Stimulated activated CD4-positive, alpha-beta T cell treated with anti-CD3 and anti-CD28 coated beads, TNF-alpha, amount 100 ng/mL, for 48 hours (primary cell): ENCODE measurements around the gene LDLRAD4.

Experiments used
- DNase-seq, 3 donors: peaks; one replicate each; pipeline ENCODE4 v3.0.0-alpha.2; 2020; ENCODE audit warnings: low read depth in 3 of 3

Gene LDLRAD4

DNA sequence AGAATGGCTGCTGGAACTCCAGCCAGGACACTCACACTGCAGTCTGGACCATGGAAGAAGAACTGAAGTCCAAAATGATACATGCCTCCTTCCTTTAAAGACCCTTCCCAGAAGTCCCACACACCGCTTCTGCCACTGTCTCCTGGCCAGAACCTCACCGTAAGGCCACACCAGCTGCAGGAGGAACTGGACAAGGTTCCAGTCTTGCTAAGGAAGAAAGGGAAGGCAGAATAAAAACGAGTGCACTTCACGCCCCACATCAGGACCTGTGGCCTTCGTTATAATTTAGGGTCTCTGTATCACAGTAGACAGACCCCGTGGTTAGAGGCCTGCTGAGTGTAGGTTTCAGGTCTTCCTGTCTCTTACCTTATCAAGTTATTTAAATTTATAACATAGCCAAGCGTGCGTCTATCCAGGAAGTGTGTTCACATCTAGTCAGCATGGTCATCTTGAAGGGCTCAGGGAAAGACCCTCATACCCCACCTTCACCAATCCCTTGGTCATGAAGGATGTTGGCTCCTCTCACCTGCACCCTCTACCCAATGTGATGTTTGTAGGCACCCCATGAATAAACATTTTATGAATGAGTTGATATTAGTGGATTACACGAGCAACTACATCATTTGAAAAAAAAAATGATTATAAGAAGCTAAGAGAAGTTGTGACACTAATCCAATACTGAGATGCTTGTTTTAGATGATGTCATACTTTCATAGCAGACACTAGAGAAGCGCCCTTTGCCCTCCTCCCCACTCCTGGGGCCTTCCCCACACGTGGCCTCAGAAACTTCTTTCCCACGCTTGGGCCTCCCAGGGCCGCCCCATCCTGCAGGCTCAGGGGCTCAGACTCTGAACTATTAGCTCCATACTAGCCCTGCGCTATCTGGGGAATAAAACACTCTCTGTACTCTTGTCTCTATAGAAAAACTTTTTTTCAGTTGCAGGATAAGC is 350.2 kb downstream of the LDLRAD4 start:
- peak in 2 of 3 donors; percentile 39 to 41 for DNase-seq

DNA sequence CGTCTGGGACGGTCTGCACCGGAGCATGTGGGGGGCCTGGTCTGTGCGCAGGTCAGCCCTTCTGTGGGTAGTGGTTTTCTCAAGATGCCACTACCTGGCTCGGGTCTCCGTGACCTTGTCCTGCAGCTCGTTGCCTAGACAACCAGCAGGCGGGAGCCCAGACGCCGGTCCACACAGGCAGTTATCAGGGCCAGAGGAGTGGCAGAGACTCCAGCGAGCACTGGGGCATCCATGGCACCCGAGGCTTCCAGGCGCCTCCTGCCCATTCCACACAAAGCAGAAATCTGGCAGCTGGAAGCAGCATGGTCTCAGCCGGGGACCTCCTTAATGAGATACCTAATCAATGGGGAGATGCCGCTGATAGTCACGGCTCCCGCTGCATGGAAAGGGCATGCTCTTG is 351.7 kb downstream of the LDLRAD4 start:
- no peak for DNase-seq

DNA sequence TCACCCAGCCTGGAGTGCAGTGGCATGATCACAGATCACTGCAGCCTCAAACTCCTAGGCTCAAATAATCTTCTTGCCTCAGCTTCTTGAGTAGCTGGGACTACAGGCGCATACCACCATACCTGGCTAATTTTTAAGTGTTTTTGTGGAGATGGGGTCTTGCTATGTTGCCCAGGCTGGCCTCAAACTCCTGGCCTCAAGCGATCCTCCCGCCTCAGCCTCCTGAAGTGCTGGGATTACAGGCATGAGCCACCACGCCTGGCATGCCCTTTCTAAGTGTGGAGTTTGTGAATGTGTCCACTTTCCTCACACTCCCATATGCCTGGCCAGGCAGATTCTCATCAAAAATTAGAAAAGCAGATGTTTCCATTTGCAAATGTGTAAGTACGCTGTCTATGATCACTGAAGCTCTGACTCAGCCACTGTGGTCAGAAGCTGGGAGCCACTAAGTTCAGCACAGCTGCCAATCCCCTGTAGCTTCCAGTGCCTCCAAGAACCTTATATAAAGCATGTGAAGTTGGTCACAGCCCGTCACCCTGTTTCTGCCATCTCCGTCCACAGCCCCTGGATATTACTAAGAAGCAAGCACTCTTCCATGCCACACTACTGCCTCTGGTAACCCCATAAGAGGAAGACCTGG is 352.4 kb downstream of the LDLRAD4 start:
- DNase-seq, result peak in 1 of 3 donors; percentile 25

DNA sequence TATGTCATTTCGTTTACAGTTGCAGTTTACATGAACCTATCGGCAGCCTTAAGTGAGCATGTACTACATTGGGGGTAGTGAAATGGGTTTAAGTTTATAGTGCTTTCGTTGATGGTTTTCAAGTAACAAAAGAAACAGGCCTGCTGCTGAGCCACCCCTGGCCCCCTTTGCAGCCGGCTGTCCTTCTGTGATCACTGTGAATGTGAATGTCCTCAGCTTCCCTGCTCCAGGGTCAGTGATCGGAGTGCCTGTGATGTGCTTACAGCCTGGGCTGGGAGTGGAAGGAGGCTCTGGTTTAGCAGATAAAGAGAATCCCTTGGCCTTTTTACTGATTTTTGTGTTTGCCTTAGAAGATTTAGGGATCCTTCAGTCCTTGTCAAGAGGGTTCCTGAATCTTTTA is 353.6 kb downstream of the LDLRAD4 start:
- DNase-seq, result no peak

DNA sequence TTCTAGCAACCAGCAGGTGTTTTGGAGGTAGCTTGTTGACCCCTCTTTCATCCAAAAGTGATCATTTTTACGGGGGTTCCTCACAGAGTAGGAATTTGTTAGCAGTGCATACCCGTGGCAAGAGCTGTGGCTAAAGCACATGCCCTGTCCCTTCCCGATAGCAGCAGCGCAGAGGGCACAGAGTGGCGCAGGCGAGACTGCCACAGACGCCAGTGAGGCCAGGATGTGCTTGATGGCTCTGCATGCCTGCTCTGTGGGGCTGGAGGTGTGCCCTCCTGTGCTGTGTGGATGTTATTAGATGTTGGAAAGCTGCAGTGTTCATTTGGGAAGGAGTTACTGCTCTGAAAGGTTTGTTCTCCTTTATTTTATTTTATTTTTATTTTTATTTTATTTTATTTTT is 354.2 kb downstream of the LDLRAD4 start:
- DNase-seq, result no peak

DNA sequence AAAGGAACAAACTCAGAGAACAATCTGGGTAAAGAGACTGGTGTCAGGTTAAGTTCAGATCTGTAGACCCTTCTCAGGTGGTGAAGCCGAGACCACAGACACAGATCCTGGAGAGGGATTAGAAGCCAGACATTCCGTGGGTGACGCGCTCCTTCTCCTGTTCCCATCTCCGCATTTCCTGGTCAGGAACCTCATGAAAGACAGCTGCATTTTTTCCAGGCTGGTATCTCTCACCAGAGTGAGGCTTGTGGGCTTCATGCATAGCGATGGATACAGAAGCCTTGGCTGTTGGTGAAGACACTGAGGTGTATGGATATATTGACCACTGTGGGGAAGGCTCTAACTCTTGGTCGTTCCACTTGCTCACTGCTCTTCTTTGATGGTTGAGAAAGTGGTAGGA is 355.2 kb downstream of the LDLRAD4 start:
- no peak for DNase-seq

DNA sequence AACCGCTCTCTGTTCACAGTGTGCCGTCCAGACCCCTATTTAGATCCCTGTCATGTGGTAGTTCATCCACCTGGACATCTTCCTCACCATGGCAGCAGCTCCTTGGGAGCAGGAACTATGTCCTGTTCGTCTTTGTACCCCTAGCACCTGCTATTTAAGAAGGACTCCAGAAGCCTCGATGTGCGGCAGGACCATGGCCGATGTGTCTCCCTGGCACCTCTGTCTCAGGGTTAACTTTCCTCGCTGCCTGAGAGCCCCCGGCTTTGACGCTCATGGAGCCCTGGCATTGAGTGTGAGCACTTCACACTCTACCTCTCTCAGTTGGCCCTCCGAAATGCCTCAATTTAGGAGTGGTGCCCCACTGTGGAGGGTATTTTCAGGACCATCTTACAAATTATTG is 355.8 kb downstream of the LDLRAD4 start:
- DNase-seq, result no peak

DNA sequence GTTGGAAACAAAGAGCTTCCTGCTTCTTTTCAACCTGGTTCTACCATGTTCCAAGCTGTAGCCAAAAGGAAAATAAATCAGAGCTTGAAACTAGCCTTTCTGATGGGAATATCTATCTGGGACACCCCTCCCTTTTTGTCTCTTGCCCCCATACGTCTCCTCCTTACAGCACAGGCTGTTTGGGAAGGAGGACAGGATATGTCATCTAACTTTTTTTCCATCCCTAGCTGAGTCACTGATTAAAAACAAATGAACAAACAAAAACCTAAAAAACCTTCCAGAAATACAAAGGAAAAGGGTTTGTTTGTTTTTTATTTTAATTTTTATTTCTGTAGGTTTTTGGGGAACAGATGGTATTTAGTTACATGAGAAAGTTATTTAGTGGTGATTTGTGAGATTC is 356.2 kb downstream of the LDLRAD4 start:
- DNase-seq, result no peak

DNA sequence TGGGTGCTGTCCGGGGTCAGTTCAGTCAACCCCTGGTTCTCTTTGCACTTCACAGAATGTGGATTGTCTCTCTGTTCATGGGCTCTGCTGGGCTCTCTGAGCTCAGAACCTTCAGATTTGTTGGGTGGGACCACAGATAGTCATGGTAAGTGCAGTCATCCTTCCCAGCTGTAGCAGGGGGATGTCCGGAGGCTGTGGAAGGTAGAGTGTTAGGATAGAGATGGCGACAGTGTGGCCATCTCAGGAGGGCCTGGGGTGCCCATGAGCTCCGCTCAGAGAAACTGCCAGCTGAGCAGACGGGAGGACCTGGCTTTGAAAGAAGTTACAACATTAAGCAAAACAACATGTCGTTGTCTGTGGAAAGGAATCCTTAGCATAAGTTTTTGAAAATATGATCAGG is 358.0 kb downstream of the LDLRAD4 start:
- no peak for DNase-seq

DNA sequence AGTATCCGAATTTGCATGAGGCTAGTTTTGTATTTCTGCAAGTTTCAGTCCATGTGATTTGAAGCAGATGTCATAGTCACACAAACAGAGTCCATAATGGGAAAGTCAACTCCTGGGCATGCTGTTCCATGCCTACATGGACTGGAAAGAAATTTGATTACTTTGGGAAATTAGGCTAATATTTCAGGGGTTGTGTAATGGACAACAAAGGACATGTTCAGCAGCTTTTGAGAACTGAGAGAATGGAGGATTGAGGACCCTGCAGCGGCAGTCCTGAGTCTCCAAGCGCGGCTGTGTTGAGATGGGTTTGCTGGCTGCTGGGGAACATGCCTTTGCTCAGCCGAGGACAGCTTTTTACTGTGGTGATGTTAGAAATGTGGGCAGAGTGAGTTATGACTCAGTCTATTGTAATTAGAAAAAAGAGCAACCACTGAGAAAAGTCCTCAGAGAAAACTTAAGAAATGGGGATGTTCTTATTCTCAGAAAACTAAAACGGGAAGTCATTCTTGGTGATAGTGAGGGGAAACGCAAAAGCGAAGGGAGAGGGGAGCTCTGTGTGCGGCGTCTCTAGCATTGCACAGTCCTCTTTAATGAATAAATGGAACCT is 358.6 kb downstream of the LDLRAD4 start:
- peak in 1 of 3 donors; percentile 25 for DNase-seq

DNA sequence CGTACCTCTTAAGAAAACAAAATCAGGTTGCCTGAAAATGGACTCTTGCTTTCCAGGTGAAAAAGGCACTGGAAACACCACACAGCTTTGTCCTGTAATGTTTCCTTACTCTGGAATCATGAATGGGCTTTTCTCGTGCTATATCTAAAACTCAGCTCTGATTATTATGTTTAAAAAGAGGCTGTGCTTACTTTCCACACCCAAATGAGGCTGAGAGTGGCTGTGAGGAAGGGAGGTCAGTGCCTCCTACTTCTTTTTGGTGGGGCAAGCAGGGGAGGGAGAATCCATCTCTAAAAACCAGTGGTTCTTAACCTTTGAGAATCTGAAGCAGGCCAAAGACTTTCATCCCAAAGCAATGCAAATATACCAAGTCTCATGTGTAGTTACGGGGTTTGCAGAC is 359.2 kb downstream of the LDLRAD4 start:
- no peak for DNase-seq

DNA sequence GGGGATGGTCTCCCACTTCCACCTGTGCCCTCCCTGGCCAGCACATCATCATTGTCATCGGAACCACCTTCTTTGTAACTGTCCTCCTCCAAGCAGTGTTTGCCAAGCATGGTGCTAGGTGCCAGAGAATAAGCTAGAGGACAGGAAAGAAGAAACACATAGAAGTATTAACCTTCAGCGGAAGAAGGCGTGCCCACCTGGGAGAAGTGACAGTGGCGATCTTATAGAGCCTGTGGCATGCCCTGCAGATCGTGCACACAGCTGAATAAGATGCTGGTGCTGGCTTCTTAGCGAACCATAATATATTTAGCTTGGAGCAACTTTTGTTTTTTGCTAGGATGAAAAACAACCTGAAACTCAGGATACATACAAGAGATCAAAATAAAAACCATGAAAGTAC is 359.8 kb downstream of the LDLRAD4 start:
- no peak for DNase-seq

DNA sequence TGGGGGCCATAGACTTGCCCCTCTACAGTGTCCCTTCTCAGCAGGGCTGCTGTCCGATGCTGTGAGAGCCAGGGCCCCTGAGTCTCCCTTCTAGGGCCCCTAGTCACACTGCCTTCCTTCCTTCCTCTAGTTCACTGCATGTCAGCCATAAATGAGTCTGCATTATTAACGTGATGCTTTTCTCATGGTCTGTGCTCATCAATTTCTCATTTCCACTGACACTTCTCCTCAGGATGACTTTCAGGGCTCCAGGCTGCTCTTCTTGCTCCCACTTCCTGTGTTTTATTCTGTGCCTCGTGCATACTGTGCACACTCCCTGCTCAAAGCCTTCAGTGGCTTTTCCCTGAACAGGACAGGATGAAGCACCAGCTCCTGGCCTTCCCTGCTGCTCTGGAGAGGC is 361.3 kb downstream of the LDLRAD4 start:
- no peak for DNase-seq

DNA sequence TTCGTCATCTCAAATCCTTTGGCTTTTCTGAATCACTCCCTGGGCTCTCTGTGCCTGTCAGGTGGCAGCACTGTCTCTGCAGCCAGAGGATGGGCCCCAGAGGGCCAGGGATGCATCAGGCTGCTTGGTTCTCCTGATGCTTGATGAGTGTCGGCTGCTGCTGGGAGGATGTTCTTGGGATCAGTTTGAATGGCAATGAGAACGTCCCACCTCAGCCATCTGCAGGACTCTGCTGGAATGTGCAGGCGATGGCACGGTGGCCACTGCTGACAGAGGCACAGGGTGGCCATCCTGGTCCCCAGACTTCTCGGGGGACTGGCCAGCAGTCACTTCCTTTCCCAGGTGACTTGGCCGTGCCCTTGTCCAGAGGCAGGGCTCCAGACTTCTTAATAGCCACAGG is 361.8 kb downstream of the LDLRAD4 start:
- DNase-seq, result no peak

DNA sequence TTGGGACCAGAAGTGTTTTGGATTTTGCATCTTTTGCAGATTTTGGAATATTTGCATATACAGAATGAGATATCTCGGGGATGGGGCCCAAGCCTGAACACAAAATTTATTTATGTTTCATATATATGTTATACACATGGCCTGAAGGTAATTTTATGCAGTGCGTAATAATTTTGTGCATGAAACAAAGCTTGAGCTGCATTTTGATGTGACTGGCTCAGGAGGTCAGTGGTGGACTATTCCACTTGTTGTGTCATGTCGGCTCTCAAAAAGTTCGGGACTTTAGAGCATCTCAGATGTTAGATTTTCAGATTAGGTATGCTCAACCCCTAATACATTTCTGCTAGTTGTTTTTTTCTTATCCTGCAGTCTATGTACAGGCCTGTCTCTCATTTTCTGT is 362.4 kb downstream of the LDLRAD4 start:
- DNase-seq, result no peak

DNA sequence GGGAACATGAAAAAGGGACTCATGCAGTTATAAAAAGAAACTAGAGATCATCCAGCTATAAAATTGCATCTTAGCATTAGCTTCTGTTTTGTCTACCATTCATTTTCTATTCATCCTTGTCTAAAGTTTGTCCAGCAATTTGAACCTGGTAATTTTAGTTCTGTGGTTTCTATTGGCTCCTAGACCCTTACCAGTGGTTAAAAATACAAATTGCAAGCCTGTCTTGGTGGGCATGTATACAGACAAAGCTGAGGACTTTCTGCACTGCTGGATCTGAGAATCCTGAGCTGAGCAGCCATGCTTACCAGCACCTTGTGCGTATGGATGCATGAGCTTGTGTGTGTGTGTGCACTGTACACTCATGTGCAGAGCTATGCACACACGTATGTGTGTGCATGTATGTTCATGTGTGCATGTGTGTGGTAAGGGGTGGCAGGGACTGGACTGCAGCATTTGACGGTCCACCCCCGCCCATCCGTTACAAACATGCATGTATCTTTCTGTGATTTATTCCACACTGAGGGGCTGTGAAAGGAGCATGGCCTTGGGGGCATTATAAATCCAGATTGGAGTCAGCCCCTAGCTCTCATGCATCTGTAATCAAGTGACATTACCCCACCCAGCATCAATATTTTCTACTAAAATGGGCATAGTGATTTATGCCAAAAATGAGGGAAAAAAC is 363.1 kb downstream of the LDLRAD4 start:
- no peak for DNase-seq

DNA sequence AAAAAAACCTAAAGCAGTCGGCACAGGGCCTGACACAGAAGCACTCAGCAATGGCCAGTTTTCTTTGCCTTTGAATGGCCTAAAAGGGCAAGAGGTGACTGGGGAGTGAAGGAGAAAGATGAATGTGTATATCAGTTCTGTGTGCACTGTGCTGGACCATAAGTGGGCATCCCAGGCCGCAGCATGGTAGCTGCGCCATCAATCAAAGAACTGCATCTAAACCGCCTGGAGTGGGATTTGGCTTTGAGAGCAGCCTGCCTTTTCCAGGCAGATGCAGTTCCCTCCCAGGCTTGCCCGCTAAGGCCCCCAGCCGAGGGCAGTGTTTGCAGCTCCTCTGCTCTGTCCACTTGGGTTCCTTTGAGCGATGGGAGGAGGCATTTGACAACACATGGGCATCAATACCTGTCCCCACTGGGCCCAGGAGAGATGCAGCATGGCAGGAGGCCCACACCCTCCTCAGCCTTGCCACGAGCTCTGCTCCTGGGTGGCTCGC is 363.7 kb downstream of the LDLRAD4 start:
- DNase-seq, result no peak

DNA sequence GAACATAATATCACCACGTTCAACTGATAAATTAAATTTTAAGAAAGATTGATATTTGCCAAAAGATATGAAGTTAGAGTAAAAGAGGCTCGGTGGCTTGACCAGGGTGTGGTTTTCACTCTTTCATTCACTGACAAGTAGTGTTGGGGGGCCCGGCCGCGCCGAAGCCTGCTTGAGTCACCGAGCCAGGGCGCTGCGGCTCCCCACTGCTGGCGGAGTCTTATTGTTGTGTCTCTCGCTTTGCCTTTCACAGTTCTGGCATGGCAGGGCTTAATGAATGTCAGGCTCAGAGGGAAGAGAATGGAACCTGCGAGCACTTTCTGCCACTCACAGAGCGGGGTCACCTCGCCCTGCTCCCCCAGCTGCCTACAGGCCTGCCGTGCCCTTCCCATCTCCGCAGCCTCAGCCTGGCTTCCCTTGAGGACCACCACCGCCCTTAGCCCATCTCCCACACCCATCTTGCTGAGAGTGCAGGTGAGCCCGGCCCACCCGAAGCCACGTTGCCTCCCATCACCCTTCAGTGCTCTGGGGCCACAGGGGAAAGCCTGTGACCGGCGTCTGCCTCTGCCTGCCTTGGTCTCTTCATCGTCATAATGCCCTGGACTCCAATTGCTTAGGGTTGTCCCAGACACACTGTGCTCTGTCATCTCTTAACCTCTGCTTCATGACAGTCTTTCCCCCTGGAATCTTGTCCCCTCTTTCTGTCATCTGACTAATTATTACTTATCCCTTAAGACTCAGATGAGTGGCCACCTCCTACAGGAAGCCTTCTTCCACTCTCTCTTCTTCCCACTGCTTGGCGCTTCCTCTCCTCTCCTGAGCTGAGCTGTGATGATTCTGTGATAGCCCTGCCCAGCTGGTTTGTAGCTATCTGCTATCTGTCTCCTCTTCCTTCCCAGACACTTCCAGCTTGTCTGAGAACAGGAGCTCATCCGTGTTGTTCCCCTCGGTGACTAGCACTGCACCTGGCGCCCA is 365.3 kb downstream of the LDLRAD4 start:
- DNase-seq, result no peak

DNA sequence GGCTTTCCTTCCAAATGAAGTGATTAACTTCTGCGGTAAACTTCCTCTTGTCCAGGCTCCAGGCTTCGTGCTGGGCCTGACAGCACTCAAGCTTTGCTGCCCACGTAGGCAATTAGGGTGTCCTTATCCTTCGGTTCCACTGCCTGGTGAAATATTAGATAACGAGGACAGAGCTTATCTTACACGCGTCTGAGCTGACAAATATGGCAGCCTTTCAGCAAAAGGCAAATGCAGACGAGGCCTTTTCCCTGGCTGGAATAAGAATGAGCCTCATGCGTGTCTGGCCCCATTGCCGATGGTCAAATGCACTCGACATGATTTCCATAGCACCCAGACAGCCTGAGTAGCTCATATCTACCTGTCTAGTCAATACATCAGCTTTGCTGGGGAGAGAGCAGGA is 366.3 kb downstream of the LDLRAD4 start:
- DNase-seq, result no peak

DNA sequence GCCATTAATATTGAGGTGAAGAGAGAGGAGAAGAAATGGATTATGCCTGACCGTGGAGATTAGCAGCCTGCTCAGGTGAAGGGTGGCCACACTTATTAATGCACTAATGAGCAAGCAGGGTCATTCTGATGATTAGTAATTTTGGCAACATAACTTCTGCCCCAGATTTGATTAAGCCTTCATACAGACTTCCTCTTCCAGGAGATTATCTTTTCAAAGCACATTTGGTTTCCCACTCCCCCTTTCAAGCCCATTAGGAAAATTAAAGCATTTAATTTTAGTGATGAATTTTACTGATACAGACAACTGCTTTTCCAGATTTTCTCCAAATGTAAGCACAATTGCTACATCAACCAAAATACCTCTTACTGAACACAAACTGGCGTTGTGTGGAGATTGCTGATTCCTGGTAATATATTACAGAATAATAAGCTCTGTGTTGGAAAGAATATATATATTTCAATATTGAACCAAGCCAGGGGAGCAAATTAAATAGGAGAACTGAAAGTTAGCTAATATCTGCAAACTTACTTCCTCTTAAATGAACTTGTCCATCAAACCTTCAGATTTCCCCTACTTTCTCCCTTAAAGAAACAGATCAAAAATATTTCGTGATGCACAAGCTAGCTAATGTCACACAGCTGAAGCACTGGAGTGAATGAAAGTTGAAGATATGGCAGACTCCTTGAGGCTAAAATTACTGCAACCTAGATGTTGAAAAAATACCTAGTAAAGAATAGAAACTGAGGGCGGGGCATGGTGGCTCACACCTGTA is 367.0 kb downstream of the LDLRAD4 start:
- no peak for DNase-seq
